Liver (tissue), 9 donors: ENCODE measurements around the gene GPA33. TPM values are rescaled to one million over a fixed set of nuclear protein-coding genes. Genes with fewer than 3 reads are reported as not detected.

Experiments used
- DNase-seq: peaks from one replicate; pipeline ENCODE4 v3.0.0-alpha.2; 2017; ENCODE audit warnings: low spot score
- H3K27ac ChIP-seq, 2 donors: one replicate each; pipeline ENCODE4 v1.7.0; 2013; ENCODE audit warnings: inconsistent platforms in 2 of 2, low read length in 2 of 2, control low read depth in 1 of 2, low read depth in 1 of 2, mild to moderate bottlenecking in 1 of 2
- H3K27me3 ChIP-seq, 4 donors: one replicate each; pipeline versions ENCODE4 v1.6.1 to v1.7.0; 2013; ENCODE audit warnings: low read length in 3 of 4, inconsistent platforms in 1 of 4, mild to moderate bottlenecking in 1 of 4, moderate library complexity in 1 of 4; ENCODE audit not compliant: control insufficient read depth in 4 of 4, insufficient read depth in 4 of 4
- H3K36me3 ChIP-seq, 4 donors: one replicate each; pipeline versions ENCODE4 v1.6.1 to v1.7.0; 2013; ENCODE audit warnings: low read length in 3 of 4, mild to moderate bottlenecking in 3 of 4, low read depth in 1 of 4, moderate library complexity in 1 of 4; ENCODE audit not compliant: control insufficient read depth in 4 of 4, insufficient read depth in 3 of 4
- H3K4me1 ChIP-seq, 4 donors: one replicate each; pipeline versions ENCODE4 v1.6.1 to v1.7.0; 2013; ENCODE audit warnings: low read length in 3 of 4, mild to moderate bottlenecking in 3 of 4, moderate library complexity in 1 of 4; ENCODE audit not compliant: control insufficient read depth in 4 of 4, insufficient read depth in 4 of 4
- H3K4me3 ChIP-seq, 3 donors: one replicate each; pipeline versions ENCODE4 v1.6.1 to v1.7.0; 2013; ENCODE audit warnings: low read length in 3 of 3, control low read depth in 1 of 3, low read depth in 1 of 3, mild to moderate bottlenecking in 1 of 3
- H3K9ac ChIP-seq, 2 donors: one replicate each; pipeline ENCODE4 v1.7.0; 2013; ENCODE audit warnings: low read length in 2 of 2, mild to moderate bottlenecking in 2 of 2, moderate library complexity in 2 of 2, control low read depth in 1 of 2, low read depth in 1 of 2
- H3K9me3 ChIP-seq, 4 donors: one replicate each; pipeline versions ENCODE4 v1.6.1 to v1.7.0; 2013; ENCODE audit warnings: low read length in 3 of 4; ENCODE audit not compliant: control insufficient read depth in 4 of 4
- EGR1 ChIP-seq, 2 donors: IDR thresholded peaks; 2 replicates each; pipeline ENCODE4 v1.6.1; 2016 to 2018; ENCODE audit warnings: antibody characterized with exemption in 2 of 2, low read depth in 2 of 2
- FOXA1 ChIP-seq: IDR thresholded peaks from 2 replicates; pipeline ENCODE4 v1.6.1; 2016; ENCODE audit warnings: antibody characterized with exemption
- FOXA2 ChIP-seq: IDR thresholded peaks from 2 replicates; pipeline ENCODE4 v1.6.1; 2016; ENCODE audit warnings: antibody characterized with exemption
- GABPA ChIP-seq, 2 donors: IDR thresholded peaks in 1 of 2; conservative IDR thresholded peaks in 1 of 2; 2 replicates each; pipeline ENCODE4 v1.6.1; 2016; ENCODE audit warnings: antibody characterized with exemption in 2 of 2, mild to moderate bottlenecking in 1 of 2, moderate library complexity in 1 of 2
- HNF4A ChIP-seq, 2 donors: conservative IDR thresholded peaks; 2 replicates each; pipeline ENCODE4 v1.6.1; 2016; ENCODE audit warnings: antibody characterized with exemption in 2 of 2, mild to moderate bottlenecking in 2 of 2
- HNF4G ChIP-seq: IDR thresholded peaks from 2 replicates; pipeline ENCODE4 v1.6.1; 2016; ENCODE audit warnings: antibody characterized with exemption
- JUND ChIP-seq, 2 donors: IDR thresholded peaks; 2 replicates each; pipeline ENCODE4 v1.6.1; 2016; ENCODE audit warnings: antibody characterized with exemption in 2 of 2
- MAX ChIP-seq: IDR thresholded peaks from 2 replicates; pipeline ENCODE4 v1.6.1; 2016; ENCODE audit warnings: antibody characterized with exemption
- NR2F2 ChIP-seq: IDR thresholded peaks from 2 replicates; pipeline ENCODE4 v1.6.1; 2016; ENCODE audit warnings: antibody characterized with exemption
- RAD21 ChIP-seq, 2 donors: IDR thresholded peaks; 2 replicates each; pipeline ENCODE4 v1.6.1; 2016; ENCODE audit warnings: antibody characterized with exemption in 2 of 2, mild to moderate bottlenecking in 2 of 2
- REST ChIP-seq: IDR thresholded peaks from 2 replicates; pipeline ENCODE4 v1.6.1; 2016; ENCODE audit warnings: antibody characterized with exemption, mild to moderate bottlenecking
- RXRA ChIP-seq, 2 donors: IDR thresholded peaks; 2 replicates each; pipeline ENCODE4 v1.6.1; 2017 to 2018; ENCODE audit warnings: antibody characterized with exemption in 2 of 2, mild to moderate bottlenecking in 1 of 2
- SP1 ChIP-seq: IDR thresholded peaks from 2 replicates; pipeline ENCODE4 v1.6.1; 2018; ENCODE audit warnings: antibody characterized with exemption, mild to moderate bottlenecking
- TAF1 ChIP-seq: conservative IDR thresholded peaks from 2 replicates; pipeline ENCODE4 v1.6.1; 2016; ENCODE audit warnings: antibody characterized with exemption, mild to moderate bottlenecking
- YY1 ChIP-seq: IDR thresholded peaks from 2 replicates; pipeline ENCODE4 v1.6.1; 2016; ENCODE audit warnings: antibody characterized with exemption, mild to moderate bottlenecking
- WGBS: extraction: QIAGEN DNeasy Blood & Tissue Kit; methylation state at CpG from one replicate; pipeline ENCODE4 v1.1.7; 2013; 5-methylcytosine and 5-hydroxymethylcytosine counted together
- polyA plus RNA-seq, 2 donors: library from polyadenylated mRNA; stranded (reverse) in 1 of 2; unstranded in 1 of 2; fragments of 200-250 nt in 1 of 2; fragments of >200 nt in 1 of 2; fragmentation: Nextera tagmentation in 1 of 2; extraction: Ambion mirVana in 1 of 2; gene quantifications; one replicate each; pipeline versions ENCODE4 v1.2.1 to v1.2.3, GENCODE V29; 2013 to 2015
- total RNA-seq, 2 donors: library from RNA; depleted of rRNA; stranded (reverse); fragments of >200 nt; gene quantifications; one replicate each; pipeline ENCODE4 v1.2.3, GENCODE V29; 2014
- TF ChIP-seq, protein P1 (sequence below): IDR thresholded peaks from 2 replicates; pipeline ENCODE4 v1.6.1; 2016; ENCODE audit warnings: antibody characterized with exemption
- TF ChIP-seq, protein P2 (sequence below): fragments of 150-350 bp; IDR thresholded peaks from 2 replicates; pipeline ENCODE4 v1.5.1; 2017; ENCODE audit warnings: improper control_type of control experiment, low read depth, low read length; ENCODE audit not compliant: missing input control
- donor health status: healthy.
- donor health status: healthy.
- donor health status: healthy.
- donor health status: healthy.
- donor health status: healthy.

Gene GPA33
- total and polyA plus RNA-seq, 4 donors, result 0.03 to 0.19 (median 0.08) TPM; not detected in 1

GRCh38 chr1:167107456-167107855 lies 17.3 kb upstream of the GPA33 start:
- no peaks in the 10 kb centered on the region for H3K27me3 ChIP-seq
- no peak overlapping the region for H3K27ac ChIP-seq
- H3K4me3 ChIP-seq, result no peak overlapping the region
- no peaks in the 10 kb centered on the region for H3K36me3 ChIP-seq
- H3K9me3 ChIP-seq, result no peaks in the 10 kb centered on the region
- TF ChIP-seq, protein P1, sequence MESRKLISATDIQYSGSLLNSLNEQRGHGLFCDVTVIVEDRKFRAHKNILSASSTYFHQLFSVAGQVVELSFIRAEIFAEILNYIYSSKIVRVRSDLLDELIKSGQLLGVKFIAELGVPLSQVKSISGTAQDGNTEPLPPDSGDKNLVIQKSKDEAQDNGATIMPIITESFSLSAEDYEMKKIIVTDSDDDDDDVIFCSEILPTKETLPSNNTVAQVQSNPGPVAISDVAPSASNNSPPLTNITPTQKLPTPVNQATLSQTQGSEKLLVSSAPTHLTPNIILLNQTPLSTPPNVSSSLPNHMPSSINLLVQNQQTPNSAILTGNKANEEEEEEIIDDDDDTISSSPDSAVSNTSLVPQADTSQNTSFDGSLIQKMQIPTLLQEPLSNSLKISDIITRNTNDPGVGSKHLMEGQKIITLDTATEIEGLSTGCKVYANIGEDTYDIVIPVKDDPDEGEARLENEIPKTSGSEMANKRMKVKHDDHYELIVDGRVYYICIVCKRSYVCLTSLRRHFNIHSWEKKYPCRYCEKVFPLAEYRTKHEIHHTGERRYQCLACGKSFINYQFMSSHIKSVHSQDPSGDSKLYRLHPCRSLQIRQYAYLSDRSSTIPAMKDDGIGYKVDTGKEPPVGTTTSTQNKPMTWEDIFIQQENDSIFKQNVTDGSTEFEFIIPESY, result no peak
- TF ChIP-seq TAF1 (no peak), EGR1 (IDR thresholded peaks at IDR 0.05; ENCODE audit: low read depth in 2 of 2) (no peak), GABPA (IDR thresholded peaks at IDR 0.05 in 1 of 2, conservative IDR thresholded peaks at IDR 0.05 in 1 of 2) (no peak), JUND (IDR thresholded peaks at IDR 0.05) (no peak), SP1 (no peak), MAX (no peak), HNF4G (no peak), YY1 (no peak), FOXA1 (no peak), RXRA (IDR thresholded peaks at IDR 0.05) (no peak), HNF4A (conservative IDR thresholded peaks at IDR 0.05) (no peak), FOXA2 (no peak), REST (no peak)
- TF ChIP-seq, protein P2, sequence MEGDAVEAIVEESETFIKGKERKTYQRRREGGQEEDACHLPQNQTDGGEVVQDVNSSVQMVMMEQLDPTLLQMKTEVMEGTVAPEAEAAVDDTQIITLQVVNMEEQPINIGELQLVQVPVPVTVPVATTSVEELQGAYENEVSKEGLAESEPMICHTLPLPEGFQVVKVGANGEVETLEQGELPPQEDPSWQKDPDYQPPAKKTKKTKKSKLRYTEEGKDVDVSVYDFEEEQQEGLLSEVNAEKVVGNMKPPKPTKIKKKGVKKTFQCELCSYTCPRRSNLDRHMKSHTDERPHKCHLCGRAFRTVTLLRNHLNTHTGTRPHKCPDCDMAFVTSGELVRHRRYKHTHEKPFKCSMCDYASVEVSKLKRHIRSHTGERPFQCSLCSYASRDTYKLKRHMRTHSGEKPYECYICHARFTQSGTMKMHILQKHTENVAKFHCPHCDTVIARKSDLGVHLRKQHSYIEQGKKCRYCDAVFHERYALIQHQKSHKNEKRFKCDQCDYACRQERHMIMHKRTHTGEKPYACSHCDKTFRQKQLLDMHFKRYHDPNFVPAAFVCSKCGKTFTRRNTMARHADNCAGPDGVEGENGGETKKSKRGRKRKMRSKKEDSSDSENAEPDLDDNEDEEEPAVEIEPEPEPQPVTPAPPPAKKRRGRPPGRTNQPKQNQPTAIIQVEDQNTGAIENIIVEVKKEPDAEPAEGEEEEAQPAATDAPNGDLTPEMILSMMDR, result no peak
- no peak overlapping the region for H3K9ac ChIP-seq
- no peaks in the 10 kb centered on the region for H3K4me1 ChIP-seq
- DNase-seq, result no peak

DNA sequence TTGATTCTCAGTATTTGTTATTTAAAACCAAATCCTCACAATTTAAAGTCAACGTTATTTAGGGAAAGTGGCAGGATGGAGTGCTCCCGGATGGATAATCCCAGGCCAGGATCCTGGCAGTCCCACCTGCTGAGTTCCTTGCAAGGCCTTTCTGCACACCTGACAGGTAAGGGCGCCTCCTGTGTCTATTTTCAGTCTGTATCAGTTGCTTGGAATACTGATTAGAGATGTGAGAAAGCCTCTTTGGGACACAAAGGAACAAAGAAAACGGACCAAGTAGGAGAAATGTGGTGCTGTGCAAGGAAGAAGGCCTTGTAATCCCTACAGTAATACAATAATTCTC lies 15.9 kb upstream of the GPA33 start:
- H3K4me3 ChIP-seq, result no peak overlapping the region
- H3K9me3 ChIP-seq, result no peaks in the 10 kb centered on the region
- no peak overlapping the region for H3K27ac ChIP-seq
- H3K9ac ChIP-seq, result no peak overlapping the region
- no peaks in the 10 kb centered on the region for H3K4me1 ChIP-seq
- no peaks in the 10 kb centered on the region for H3K36me3 ChIP-seq
- H3K27me3 ChIP-seq, result no peaks in the 10 kb centered on the region
- 73% methylated on average over 4 of the region's 4 CpGs for WGBS
- DNase-seq, result no peak
- no peak for TF ChIP-seq EGR1 (IDR thresholded peaks at IDR 0.05; ENCODE audit: low read depth in 2 of 2)
- TF ChIP-seq NR2F2, result no peak
- no peak for TF ChIP-seq REST
- no peak for TF ChIP-seq FOXA1
- TF ChIP-seq RXRA (IDR thresholded peaks at IDR 0.05), result no peak
- TF ChIP-seq GABPA (IDR thresholded peaks at IDR 0.05 in 1 of 2, conservative IDR thresholded peaks at IDR 0.05 in 1 of 2), result no peak
- TF ChIP-seq, protein P1, result no peak
- TF ChIP-seq, protein P2, result no peak
- TF ChIP-seq RAD21 (IDR thresholded peaks at IDR 0.05), result no peak
